ENCODE measurements around the gene CBX2.
A peak's percentile ranks its signal among the peaks of the same experiment; 100 is the strongest.
"Not testable (repeated sequence)": the region's sequence is repeated elsewhere in the genome, so short reads cannot be mapped to it uniquely, and the experiment has no call there.

The CBX2 gene

DNA sequence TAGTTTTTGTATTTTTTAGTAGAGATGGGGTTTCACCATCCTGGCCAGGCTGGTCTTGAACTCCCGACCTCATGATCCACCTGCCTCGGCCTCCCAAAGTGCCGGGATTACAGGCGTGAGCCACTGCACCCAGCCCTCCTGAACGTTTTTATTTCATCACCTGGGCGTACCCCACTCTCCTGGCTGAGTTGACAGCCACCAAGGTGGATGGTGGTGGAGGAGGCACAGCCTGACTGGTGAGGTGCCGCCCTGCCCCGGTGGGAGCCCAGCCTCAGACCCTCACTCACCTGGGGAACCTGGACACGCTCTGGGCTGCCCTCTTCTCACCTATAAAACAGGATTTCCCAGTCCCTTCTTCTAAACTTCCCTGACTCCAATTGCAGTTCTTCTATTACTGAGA, 5.2 kb upstream of the CBX2 start:
- DNase-seq: not testable (repeated sequence)

DNA sequence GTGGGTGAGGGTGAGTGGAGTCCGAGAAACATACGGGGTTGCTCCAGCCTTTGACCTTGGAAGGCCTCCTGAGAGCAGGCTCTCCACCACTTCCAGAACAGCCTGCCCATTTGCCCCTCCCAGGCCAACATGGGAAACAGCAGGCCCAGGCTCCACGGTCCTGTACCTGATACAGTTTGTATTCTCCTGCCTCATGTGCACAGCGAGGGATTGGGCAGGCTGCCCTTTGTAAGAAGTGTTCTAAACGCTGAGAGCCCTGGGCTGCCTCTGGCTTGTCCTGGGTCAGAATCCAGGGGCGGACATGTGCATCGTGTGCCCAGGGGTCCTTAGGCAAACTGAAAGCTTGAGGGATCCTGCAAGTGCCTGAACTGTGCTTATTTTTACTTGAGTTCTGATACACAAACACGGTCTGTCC, 3.4 kb upstream of the CBX2 start:
- DNase-seq: no peak

- no peak for DNase-seq
These were observed 2.3 kb upstream of the CBX2 start for GRCh38 chr17:79775632-79776031.

DNA sequence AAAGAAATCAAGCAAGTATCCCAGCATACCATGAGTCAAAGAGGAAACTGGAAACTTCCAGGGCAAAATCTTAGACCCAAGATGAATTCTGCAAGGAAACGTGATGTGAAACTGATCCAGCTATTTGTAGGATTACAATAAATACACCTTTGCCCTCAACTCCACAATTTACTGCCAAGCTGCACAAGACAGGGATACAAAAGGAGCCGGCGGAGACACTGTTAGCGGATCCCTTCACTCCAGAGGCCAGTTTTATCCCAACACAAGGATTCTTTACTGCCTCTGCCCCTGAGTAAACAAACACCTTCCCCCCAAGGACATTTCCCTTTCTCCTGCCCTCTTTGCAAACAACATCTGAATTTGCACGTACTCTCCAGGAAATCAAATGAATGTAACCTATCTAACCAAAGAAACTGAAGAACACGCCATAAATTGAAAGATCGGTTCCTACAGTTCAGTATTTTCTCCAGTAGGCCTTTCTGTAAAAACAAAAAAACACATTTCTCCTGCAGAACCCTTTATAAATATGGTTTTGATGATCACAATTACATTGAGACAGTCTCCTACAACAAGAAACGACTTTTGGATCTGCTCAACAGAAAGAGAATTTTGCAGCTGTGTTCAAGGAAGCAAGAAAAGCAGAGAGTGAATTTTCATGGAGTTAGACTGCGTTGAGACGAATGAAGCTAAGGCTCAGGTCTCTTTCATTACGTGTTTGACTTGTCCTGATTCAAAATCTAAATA, 1.4 kb upstream of the CBX2 start:
- DNase-seq: no peak

GRCh38 chr17:79777120-79777893, 641 bp upstream of the CBX2 start:
- DNase-seq: peak in 3 of 6 experiments; percentile 34 to 53 (median 36)

GRCh38 chr17:79778504-79779083, 646 bp downstream of the CBX2 start:
- DNase-seq: peak in 2 of 6 experiments; percentile 13 to 16

DNA sequence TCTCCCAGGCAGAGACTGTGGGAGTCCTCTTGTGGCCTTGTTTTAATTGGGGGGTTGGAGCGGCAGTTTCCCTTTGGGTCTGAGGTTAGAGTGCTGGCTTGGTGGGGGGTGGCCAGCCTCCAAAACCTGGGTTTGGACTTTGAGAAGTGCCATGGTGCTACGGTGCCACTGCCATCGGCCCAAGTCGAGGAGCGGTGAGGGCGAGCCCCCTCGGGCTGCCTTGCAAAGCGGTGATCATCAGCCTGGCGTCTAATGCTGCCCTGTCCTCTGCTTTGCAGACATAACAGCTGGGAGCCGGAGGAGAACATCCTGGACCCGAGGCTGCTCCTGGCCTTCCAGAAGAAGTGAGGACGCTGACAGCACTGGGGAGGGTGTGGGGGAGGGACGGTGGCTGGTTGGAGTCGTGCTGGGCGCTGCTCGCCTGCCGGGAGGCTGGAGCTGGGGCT, 1.2 kb downstream of the CBX2 start:
- no peak for DNase-seq

DNA sequence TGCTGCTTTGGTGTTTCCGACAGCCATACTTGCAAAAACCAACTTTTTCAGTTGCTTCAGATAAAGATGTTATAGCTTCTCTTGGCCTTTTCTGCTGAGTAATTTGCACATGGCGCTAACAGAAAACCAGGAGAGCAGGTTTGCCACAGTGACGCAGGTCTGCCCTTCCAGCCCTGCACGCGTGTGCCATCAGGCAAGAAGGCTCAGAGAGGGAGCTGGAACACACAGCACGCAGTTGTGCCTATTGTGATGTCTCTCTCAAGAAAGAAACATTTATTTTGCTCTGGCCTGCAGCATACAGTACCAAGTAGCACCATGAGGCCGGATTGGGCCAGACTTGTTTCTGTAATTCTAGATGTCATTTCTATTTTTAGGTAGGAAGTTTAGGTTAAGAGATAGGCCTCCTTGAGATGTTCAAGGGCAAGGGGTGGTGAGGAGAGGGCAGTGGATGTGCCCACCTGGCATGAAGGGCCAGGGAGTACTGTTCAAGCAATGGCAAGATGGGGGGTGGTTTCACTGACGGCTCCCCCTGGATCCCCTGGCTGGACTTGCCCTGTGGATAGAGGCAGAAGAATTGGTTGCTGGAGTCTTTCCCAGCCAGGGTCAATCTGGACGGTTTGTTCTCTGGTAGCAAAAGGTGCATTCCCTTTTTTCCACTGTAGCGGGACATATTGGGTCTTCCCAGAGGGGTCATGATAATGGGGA, 1.9 kb downstream of the CBX2 start:
- DNase-seq: no peak

- DNase-seq: no peak
These were observed 3.2 kb downstream of the CBX2 start for GRCh38 chr17:79781012-79781650.

- DNase-seq: no peak
These were observed 4.0 kb downstream of the CBX2 start for GRCh38 chr17:79781736-79782575.

GRCh38 chr17:79783891-79784290, 5.9 kb downstream of the CBX2 start:
- DNase-seq: no peak

DNA sequence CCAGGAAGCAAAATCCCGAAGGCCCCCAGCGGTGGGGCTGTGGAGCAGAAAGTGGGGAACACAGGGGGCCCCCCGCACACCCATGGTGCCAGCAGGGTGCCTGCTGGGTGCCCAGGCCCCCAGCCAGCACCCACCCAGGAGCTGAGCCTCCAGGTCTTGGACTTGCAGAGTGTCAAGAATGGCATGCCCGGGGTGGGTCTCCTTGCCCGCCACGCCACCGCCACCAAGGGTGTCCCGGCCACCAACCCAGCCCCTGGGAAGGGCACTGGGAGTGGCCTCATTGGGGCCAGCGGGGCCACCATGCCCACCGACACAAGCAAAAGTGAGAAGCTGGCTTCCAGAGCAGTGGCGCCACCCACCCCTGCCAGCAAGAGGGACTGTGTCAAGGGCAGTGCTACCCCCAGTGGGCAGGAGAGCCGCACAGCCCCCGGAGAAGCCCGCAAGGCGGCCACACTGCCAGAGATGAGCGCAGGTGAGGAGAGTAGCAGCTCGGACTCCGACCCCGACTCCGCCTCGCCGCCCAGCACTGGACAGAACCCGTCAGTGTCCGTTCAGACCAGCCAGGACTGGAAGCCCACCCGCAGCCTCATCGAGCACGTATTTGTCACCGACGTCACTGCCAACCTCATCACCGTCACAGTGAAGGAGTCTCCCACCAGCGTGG, 6.5 kb downstream of the CBX2 start:
- no peak for DNase-seq

- no peak for DNase-seq
These were observed 7.3 kb downstream of the CBX2 start for GRCh38 chr17:79785017-79785899.

GRCh38 chr17:79785900-79786810, 8.2 kb downstream of the CBX2 start:
- DNase-seq: no peak

GRCh38 chr17:79786930-79787643, 9.1 kb downstream of the CBX2 start:
- no peak for DNase-seq

DNA sequence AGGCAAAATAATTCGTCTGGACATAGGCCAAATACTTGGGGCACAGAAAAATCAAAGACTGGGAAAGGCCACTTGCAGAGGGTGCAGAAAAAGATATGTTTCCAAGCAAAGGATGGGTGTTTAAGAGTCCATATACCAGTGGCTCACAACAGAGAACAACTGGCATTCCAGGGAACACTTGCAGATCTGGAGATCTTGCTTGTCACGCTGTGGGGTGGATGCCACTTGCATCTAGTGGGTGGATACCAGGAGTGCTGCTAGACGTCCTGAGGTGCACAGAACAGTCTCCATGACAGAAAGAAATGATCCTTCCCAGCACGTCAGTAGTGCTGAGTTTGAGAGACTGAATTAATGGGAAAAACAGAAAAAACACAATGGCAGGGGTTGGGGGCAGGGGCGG, 10.5 kb downstream of the CBX2 start:
- DNase-seq: no peak

DNA sequence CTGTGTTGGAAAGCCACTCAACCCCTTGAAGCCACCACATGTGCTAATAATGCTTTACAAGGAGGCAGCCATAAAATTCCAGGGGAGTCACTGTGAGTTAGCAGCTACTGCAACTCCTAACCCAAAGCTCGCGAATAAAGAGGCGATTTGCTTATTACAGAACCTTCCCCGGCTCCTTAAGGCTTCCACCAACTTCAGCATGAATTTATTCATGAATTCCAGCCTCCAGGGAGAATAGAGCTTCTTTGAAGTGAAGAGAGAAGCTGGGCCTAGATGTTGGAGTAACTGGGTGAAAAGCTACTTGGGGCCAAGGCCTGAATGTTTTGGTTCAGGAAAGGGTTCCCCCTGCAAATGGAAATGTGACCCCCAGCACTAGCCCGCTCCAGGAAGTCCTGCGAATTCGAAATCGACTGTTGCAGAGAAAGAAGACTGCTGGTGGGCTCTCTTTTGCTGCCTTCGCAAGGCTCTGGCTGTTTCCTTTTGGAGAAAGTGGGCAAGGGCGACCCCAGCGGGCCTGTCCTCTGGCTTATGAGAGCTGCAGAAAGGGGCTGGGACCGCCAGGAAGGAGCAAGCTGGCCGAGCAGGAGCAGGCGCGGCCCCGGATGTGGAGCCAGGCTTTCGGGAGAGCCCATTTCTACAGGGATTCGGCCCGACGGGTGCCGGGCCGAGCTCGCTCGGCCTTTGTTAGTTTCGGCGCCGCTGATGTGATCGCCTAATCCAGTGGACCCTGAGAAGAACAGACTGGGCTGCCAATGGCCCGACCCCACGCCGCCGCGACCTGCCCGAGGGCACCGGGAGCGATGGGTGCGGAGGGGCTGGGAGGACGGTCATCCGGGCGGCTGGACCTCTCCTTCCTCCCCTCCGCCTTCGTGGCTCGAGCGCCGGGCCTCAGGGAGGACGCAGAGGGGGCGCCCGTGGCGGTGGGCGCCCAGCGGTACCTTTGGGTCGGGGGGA, 11.3 kb downstream of the CBX2 start:
- DNase-seq: no peak

Measured in stimulated activated naive CD4-positive, alpha-beta T cell (primary cell).